Measurements from ENCODE around the gene CACNA1A.
A peak's percentile ranks its signal among the peaks of the same experiment; 100 is the strongest.
"Not testable (repeated sequence)": the region's sequence is repeated elsewhere in the genome, so short reads cannot be mapped to it uniquely, and the experiment has no call there.

The CACNA1A gene

GRCh38 chr19:13187419-13187818 is 318.9 kb downstream of the CACNA1A start:
- H3K56ac ChIP-seq (ENCODE audit: low read length) = no peak overlapping the region
- no peaks in the 10 kb centered on the region for H3K36me3 ChIP-seq (ENCODE audit: control insufficient read depth, insufficient read depth, low read length)
- no peaks in the 10 kb centered on the region for H3K79me2 ChIP-seq (ENCODE audit: control insufficient read depth, insufficient read depth, low read length)
- H4K5ac ChIP-seq (ENCODE audit: low read length) = no peak overlapping the region
- H3K79me1 ChIP-seq (ENCODE audit: low read length) = no peaks in the 10 kb centered on the region
- no peak overlapping the region for H2AK5ac ChIP-seq (ENCODE audit: low read length)
- H3K27me3 ChIP-seq (ENCODE audit: insufficient read depth, low read length, poor library complexity) = no peaks in the 10 kb centered on the region
- DNase-seq = no peak
- H3K27ac ChIP-seq (ENCODE audit: low read depth, low read length) = no peak overlapping the region
- no peak overlapping the region for H2BK15ac ChIP-seq (replicated peaks; ENCODE audit: low read depth)
- H3K23ac ChIP-seq (ENCODE audit: low read length) = no peak overlapping the region
- no peaks in the 10 kb centered on the region for H3K4me1 ChIP-seq (ENCODE audit: control insufficient read depth, low read depth, low read length)
- no peak overlapping the region for H3K4me2 ChIP-seq (ENCODE audit: low read length)
- no CpG with 5 or more reads among the region's 4 CpGs for WGBS (ENCODE audit: extremely low coverage, insufficient coverage, low lambda C conversion rate)
- no peak overlapping the region for H3K9ac ChIP-seq (ENCODE audit: low read length)
- H3K4me3 ChIP-seq (ENCODE audit: low read length) = no peak overlapping the region
- no peak overlapping the region for H3K18ac ChIP-seq (ENCODE audit: low read length)
- no peak overlapping the region for H2BK120ac ChIP-seq (ENCODE audit: low read depth, low read length)
- no peak overlapping the region for H3K4ac ChIP-seq (ENCODE audit: low read depth, low read length)
- H4K8ac ChIP-seq (ENCODE audit: low read depth, low read length) = no peak overlapping the region
- H2BK5ac ChIP-seq (ENCODE audit: low read length) = no peak overlapping the region

DNA sequence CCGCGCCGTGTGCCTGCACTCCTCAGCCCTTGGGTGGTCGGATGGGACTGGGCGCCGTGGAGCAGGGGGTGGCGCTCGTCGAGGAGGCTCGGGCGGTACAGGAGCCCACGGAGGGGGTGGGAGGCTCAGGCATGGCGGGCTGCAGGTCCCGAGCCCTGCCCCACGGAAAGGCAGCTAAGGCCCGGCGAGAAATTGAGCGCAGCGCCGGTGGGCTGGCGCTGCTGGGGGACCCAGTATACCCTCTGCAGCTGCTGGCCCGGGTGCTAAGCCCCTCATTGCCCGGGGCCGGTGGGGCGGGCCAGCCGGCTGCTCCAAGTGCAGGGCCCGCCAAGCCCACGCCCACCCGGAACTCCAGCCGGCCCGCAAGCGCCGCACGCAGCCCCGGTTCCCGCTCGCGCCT is 319.6 kb downstream of the CACNA1A start:
- not testable (repeated sequence) for H4K8ac ChIP-seq (ENCODE audit: low read depth, low read length); H4K5ac ChIP-seq (ENCODE audit: low read length); H3K56ac ChIP-seq (ENCODE audit: low read length); H2BK120ac ChIP-seq (ENCODE audit: low read depth, low read length); H3K23ac ChIP-seq (ENCODE audit: low read length); DNase-seq; H3K9ac ChIP-seq (ENCODE audit: low read length); H3K4me3 ChIP-seq (ENCODE audit: low read length); H3K4ac ChIP-seq (ENCODE audit: low read depth, low read length); H2BK15ac ChIP-seq (replicated peaks; ENCODE audit: low read depth); H2BK5ac ChIP-seq (ENCODE audit: low read length); H3K27ac ChIP-seq (ENCODE audit: low read depth, low read length); H3K36me3 ChIP-seq (ENCODE audit: control insufficient read depth, insufficient read depth, low read length); H3K18ac ChIP-seq (ENCODE audit: low read length); H3K79me1 ChIP-seq (ENCODE audit: low read length); H3K4me1 ChIP-seq (ENCODE audit: control insufficient read depth, low read depth, low read length); H2AK5ac ChIP-seq (ENCODE audit: low read length); H3K27me3 ChIP-seq (ENCODE audit: insufficient read depth, low read length, poor library complexity); H3K79me2 ChIP-seq (ENCODE audit: control insufficient read depth, insufficient read depth, low read length); H3K4me2 ChIP-seq (ENCODE audit: low read length)
- no CpG with 5 or more reads among the region's 38 CpGs for WGBS (ENCODE audit: extremely low coverage, insufficient coverage, low lambda C conversion rate)

- H2BK120ac ChIP-seq (ENCODE audit: low read depth, low read length); H3K56ac ChIP-seq (ENCODE audit: low read length): not testable (repeated sequence)
- no CpG with 5 or more reads among the region's 22 CpGs for WGBS (ENCODE audit: extremely low coverage, insufficient coverage, low lambda C conversion rate)
Measured at GRCh38 chr19:13185763-13186657, 320.3 kb downstream of the CACNA1A start.

DNA sequence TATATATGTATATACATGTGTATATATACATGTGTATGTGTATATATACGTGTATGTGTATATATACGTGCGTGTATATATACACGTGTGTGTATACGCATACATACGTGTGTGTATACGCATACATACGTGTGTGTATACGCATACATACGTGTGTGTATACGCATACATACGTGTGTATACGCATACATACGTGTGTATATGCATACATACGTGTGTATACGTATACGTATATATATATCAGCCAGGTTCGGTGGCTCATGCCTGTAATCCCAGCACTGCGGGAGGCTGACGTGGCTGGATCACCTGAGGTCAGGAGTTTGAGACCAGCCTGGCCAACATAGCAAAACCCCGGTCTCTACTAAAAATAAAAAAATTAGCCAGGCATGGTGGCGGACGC is 321.4 kb downstream of the CACNA1A start:
- not testable (repeated sequence) for H3K18ac ChIP-seq (ENCODE audit: low read length); H3K27ac ChIP-seq (ENCODE audit: low read depth, low read length); H2BK15ac ChIP-seq (replicated peaks; ENCODE audit: low read depth); H3K56ac ChIP-seq (ENCODE audit: low read length); H3K4me2 ChIP-seq (ENCODE audit: low read length); H4K8ac ChIP-seq (ENCODE audit: low read depth, low read length); DNase-seq; H4K5ac ChIP-seq (ENCODE audit: low read length); H3K4ac ChIP-seq (ENCODE audit: low read depth, low read length); H3K79me2 ChIP-seq (ENCODE audit: control insufficient read depth, insufficient read depth, low read length); H3K79me1 ChIP-seq (ENCODE audit: low read length); H3K36me3 ChIP-seq (ENCODE audit: control insufficient read depth, insufficient read depth, low read length); H2AK5ac ChIP-seq (ENCODE audit: low read length); H3K4me1 ChIP-seq (ENCODE audit: control insufficient read depth, low read depth, low read length); H3K9ac ChIP-seq (ENCODE audit: low read length); H3K23ac ChIP-seq (ENCODE audit: low read length); H3K4me3 ChIP-seq (ENCODE audit: low read length); H2BK120ac ChIP-seq (ENCODE audit: low read depth, low read length); H2BK5ac ChIP-seq (ENCODE audit: low read length); H3K27me3 ChIP-seq (ENCODE audit: insufficient read depth, low read length, poor library complexity)
- WGBS (ENCODE audit: extremely low coverage, insufficient coverage, low lambda C conversion rate) = no CpG with 5 or more reads among the region's 23 CpGs

More at GRCh38 chr19:13185763-13186657, 320.3 kb downstream of the CACNA1A start:
- not testable (repeated sequence) for H4K8ac ChIP-seq (ENCODE audit: low read depth, low read length); H3K27me3 ChIP-seq (ENCODE audit: insufficient read depth, low read length, poor library complexity); H3K4me1 ChIP-seq (ENCODE audit: control insufficient read depth, low read depth, low read length); H3K4ac ChIP-seq (ENCODE audit: low read depth, low read length); H3K18ac ChIP-seq (ENCODE audit: low read length); H3K23ac ChIP-seq (ENCODE audit: low read length); H3K36me3 ChIP-seq (ENCODE audit: control insufficient read depth, insufficient read depth, low read length); H2BK15ac ChIP-seq (replicated peaks; ENCODE audit: low read depth); H2AK5ac ChIP-seq (ENCODE audit: low read length); H3K79me2 ChIP-seq (ENCODE audit: control insufficient read depth, insufficient read depth, low read length); H3K27ac ChIP-seq (ENCODE audit: low read depth, low read length); H3K4me2 ChIP-seq (ENCODE audit: low read length); H4K5ac ChIP-seq (ENCODE audit: low read length); H2BK5ac ChIP-seq (ENCODE audit: low read length); H3K9ac ChIP-seq (ENCODE audit: low read length); H3K79me1 ChIP-seq (ENCODE audit: low read length); H3K4me3 ChIP-seq (ENCODE audit: low read length)
- DNase-seq = peak; percentile 26

DNA sequence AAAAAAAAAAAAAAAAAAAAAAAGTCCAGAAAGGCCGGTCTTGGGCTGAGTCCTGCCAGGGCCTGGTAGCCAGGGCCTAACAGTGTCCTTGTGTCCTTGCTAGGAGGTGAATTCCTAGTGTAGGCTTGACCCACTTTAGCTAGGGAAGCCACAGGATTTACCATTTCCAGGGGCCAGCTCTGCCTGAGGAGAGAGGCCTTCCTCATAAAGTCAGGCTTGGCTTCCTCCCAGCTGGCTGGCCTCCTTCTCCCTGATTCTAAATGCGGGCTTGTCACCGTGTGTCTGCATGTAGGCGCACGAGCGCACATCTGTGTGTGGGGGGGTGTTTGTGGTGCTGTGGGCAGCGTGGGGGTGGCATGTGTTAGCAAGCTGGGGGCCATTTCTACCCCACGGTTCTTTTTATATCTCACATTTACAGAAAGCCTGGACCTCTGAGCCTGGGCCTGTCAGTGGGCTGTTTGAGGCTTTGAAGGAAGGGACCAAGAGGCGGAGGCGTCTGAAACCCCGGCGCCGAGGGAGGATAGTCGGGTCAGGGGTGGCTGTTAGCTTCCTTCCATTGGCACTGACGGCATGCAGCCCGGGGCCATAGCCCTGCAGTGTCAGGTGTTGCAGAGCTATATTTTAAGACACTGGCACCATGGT is 324.4 kb downstream of the CACNA1A start:
- H4K5ac ChIP-seq (ENCODE audit: low read length) = no peak overlapping the region
- H3K4me1 ChIP-seq (ENCODE audit: control insufficient read depth, low read depth, low read length) = no peaks in the 10 kb centered on the region
- H2BK5ac ChIP-seq (ENCODE audit: low read length) = no peak overlapping the region
- no peaks in the 10 kb centered on the region for H3K36me3 ChIP-seq (ENCODE audit: control insufficient read depth, insufficient read depth, low read length)
- no peaks in the 10 kb centered on the region for H3K79me2 ChIP-seq (ENCODE audit: control insufficient read depth, insufficient read depth, low read length)
- no CpG with 5 or more reads among the region's 16 CpGs for WGBS (ENCODE audit: extremely low coverage, insufficient coverage, low lambda C conversion rate)
- no peak overlapping the region for H3K9ac ChIP-seq (ENCODE audit: low read length)
- H3K18ac ChIP-seq (ENCODE audit: low read length) = no peak overlapping the region
- H3K23ac ChIP-seq (ENCODE audit: low read length) = no peak overlapping the region
- no peaks in the 10 kb centered on the region for H3K79me1 ChIP-seq (ENCODE audit: low read length)
- H2BK15ac ChIP-seq (replicated peaks; ENCODE audit: low read depth) = no peak overlapping the region
- H4K8ac ChIP-seq (ENCODE audit: low read depth, low read length) = no peak overlapping the region
- H3K4ac ChIP-seq (ENCODE audit: low read depth, low read length) = no peak overlapping the region
- H3K4me2 ChIP-seq (ENCODE audit: low read length) = no peak overlapping the region
- no peak overlapping the region for H3K27ac ChIP-seq (ENCODE audit: low read depth, low read length)
- H3K4me3 ChIP-seq (ENCODE audit: low read length) = no peak overlapping the region
- H3K56ac ChIP-seq (ENCODE audit: low read length) = peak overlapping the region; percentile 18
- H2BK120ac ChIP-seq (ENCODE audit: low read depth, low read length) = no peak overlapping the region
- H2AK5ac ChIP-seq (ENCODE audit: low read length) = no peak overlapping the region
- no peaks in the 10 kb centered on the region for H3K27me3 ChIP-seq (ENCODE audit: insufficient read depth, low read length, poor library complexity)
- DNase-seq = no peak

Measured in mesendoderm (in vitro differentiated cells).